ENCODE measurements around the gene AAGAB.

Gene AAGAB

DNA sequence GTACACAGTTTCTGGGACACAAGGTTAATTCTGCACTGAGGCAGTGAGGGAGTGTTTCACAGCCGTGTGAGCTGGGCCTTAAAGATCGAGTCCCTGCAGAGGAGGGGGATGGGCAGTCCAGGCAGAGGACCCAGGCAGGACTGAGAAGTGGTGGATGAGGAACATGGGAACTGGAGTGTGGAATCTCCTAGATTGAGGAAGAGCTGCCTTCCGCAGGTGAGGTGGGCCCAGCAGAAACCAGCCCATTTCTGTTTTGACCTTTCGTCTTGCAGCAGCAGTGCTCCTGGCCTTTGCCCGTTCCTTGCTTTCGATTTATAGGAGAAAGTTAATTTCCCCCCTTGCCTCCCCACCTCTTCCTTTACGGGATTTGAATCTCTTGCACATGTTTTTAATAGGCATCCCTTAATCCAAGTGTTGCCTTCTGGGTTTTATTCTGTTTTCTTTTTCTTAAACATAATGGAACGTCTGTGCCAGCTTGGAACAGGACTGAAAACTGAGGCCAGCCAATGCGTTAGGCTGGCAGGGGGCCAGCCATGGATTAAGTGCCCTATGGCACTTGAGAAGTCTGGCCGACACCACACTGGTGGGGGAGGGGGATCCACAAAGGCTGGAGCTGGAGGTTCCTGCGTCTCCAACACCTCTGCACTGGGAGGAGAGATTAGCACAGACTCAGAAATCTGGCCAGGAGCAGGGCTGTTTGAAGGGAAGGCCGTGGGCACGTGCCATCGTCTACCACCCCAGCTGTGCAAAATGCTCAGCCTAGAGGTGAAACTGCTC, 78.1 kb downstream of the AAGAB start:
- DNase-seq (ENCODE audit: low read depth in 1 of 2, low spot score in 1 of 2) = no peak
- no peaks in the 10 kb centered on the region for H3K27me3 ChIP-seq (ENCODE audit: insufficient read depth, poor library complexity, severe bottlenecking)
- TF ChIP-seq, protein P1, sequence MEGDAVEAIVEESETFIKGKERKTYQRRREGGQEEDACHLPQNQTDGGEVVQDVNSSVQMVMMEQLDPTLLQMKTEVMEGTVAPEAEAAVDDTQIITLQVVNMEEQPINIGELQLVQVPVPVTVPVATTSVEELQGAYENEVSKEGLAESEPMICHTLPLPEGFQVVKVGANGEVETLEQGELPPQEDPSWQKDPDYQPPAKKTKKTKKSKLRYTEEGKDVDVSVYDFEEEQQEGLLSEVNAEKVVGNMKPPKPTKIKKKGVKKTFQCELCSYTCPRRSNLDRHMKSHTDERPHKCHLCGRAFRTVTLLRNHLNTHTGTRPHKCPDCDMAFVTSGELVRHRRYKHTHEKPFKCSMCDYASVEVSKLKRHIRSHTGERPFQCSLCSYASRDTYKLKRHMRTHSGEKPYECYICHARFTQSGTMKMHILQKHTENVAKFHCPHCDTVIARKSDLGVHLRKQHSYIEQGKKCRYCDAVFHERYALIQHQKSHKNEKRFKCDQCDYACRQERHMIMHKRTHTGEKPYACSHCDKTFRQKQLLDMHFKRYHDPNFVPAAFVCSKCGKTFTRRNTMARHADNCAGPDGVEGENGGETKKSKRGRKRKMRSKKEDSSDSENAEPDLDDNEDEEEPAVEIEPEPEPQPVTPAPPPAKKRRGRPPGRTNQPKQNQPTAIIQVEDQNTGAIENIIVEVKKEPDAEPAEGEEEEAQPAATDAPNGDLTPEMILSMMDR (IDR thresholded peaks at IDR 0.05; ENCODE audit: insufficient read depth, low read length) = no peak
- TF ChIP-seq SPI1 (IDR thresholded peaks at IDR 0.05; ENCODE audit: borderline replicate concordance, low read depth) (no peak), GABPA (IDR thresholded peaks at IDR 0.05; ENCODE audit: low read depth) (no peak), POLR2AphosphoS5 (IDR thresholded peaks at IDR 0.05; ENCODE audit: low read depth) (no peak)
- TF ChIP-seq, protein P2, sequence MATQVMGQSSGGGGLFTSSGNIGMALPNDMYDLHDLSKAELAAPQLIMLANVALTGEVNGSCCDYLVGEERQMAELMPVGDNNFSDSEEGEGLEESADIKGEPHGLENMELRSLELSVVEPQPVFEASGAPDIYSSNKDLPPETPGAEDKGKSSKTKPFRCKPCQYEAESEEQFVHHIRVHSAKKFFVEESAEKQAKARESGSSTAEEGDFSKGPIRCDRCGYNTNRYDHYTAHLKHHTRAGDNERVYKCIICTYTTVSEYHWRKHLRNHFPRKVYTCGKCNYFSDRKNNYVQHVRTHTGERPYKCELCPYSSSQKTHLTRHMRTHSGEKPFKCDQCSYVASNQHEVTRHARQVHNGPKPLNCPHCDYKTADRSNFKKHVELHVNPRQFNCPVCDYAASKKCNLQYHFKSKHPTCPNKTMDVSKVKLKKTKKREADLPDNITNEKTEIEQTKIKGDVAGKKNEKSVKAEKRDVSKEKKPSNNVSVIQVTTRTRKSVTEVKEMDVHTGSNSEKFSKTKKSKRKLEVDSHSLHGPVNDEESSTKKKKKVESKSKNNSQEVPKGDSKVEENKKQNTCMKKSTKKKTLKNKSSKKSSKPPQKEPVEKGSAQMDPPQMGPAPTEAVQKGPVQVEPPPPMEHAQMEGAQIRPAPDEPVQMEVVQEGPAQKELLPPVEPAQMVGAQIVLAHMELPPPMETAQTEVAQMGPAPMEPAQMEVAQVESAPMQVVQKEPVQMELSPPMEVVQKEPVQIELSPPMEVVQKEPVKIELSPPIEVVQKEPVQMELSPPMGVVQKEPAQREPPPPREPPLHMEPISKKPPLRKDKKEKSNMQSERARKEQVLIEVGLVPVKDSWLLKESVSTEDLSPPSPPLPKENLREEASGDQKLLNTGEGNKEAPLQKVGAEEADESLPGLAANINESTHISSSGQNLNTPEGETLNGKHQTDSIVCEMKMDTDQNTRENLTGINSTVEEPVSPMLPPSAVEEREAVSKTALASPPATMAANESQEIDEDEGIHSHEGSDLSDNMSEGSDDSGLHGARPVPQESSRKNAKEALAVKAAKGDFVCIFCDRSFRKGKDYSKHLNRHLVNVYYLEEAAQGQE (IDR thresholded peaks at IDR 0.05; ENCODE audit: insufficient replicate concordance, low read depth) = no peak
- H3K4me3 ChIP-seq (replicated peaks; ENCODE audit: insufficient read depth, low read length) = no peak overlapping the region
- peak overlapping the region; percentile 13; the same call in 1 of the 2 replicates for H3K27ac ChIP-seq (replicated peaks)

DNA sequence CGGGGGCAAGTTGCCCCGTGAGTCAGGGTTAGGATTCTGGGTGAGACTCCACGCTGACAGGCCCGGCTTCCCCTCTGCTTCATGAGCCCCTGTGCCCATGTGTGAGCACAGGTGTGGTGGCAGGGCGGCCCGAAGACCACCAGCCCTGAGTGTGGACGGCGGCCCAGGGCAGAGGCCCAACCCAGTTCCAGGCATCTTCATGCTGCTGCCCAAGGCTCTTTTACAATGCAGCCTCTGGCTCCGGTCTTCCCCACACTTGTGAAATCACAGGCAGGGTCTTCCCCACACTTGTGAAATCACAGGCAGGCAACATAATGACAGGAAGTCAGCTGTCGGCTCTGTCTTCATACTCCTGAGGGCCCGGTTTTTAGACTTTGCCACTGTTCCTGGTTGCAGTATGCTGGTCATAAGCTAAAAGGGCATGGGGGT, 78.8 kb downstream of the AAGAB start:
- TF ChIP-seq, protein P1 (IDR thresholded peaks at IDR 0.05; ENCODE audit: insufficient read depth, low read length) = no peak
- TF ChIP-seq SPI1 (IDR thresholded peaks at IDR 0.05; ENCODE audit: borderline replicate concordance, low read depth) (peak; percentile 68; the same call in 1 of the 2 replicates), GABPA (IDR thresholded peaks at IDR 0.05; ENCODE audit: low read depth) (peak; percentile 35), POLR2AphosphoS5 (IDR thresholded peaks at IDR 0.05; ENCODE audit: low read depth) (peak; percentile 90)
- TF ChIP-seq, protein P2 (IDR thresholded peaks at IDR 0.05; ENCODE audit: insufficient replicate concordance, low read depth) = peak; percentile 24
- DNase-seq (ENCODE audit: low read depth in 1 of 2, low spot score in 1 of 2) = peak; percentile 56 to 94
- Histone ChIP-seq H3K27me3 (ENCODE audit: insufficient read depth, poor library complexity, severe bottlenecking) (no peaks in the 10 kb centered on the region), H3K27ac (replicated peaks) (peak overlapping the region; percentile 36), H3K4me3 (replicated peaks; ENCODE audit: insufficient read depth, low read length) (no peak overlapping the region)

DNA sequence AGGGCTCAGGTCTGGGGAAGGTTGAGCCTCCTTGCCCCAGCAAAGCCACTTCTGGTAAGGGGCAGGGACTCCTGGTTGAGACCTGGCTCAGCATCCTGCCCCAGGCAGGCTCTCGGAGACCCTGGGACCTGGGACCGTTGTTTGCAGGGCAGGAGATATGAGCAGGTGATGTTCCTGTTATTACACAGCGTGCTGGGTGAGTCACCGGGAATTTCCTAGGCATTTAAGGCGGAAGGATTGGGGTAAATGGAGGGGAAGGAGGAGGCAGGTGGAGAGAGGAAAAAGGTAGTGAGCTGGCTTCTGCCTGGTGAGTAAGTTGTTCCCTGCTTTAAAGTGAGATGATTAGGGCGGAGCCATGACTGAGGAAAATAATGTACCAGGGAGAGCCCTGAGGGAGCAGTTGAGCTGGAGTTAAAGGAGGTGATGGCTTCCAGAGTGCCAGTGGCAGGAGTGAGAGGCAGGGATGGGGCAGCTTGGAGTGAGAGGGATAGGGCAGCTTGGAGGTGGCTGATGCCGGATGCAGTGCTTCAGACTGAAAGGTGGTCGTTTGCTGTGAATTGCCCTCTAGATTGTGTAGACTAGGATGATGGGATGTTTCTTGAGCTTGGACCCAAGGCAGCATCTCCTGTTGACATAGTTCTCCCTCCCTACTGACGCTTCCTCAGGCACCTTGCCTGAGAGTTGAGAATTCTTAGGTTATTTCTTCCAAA, 79.4 kb downstream of the AAGAB start:
- Histone ChIP-seq H3K27me3 (ENCODE audit: insufficient read depth, poor library complexity, severe bottlenecking) (no peaks in the 10 kb centered on the region), H3K4me3 (replicated peaks; ENCODE audit: insufficient read depth, low read length) (no peak overlapping the region), H3K27ac (replicated peaks) (peak overlapping the region; percentile 36)
- TF ChIP-seq SPI1 (IDR thresholded peaks at IDR 0.05; ENCODE audit: borderline replicate concordance, low read depth) (no peak), POLR2AphosphoS5 (IDR thresholded peaks at IDR 0.05; ENCODE audit: low read depth) (no peak)
- TF ChIP-seq, protein P2 (IDR thresholded peaks at IDR 0.05; ENCODE audit: insufficient replicate concordance, low read depth) = no peak
- TF ChIP-seq, protein P1 (IDR thresholded peaks at IDR 0.05; ENCODE audit: insufficient read depth, low read length) = no peak
- no peak for DNase-seq (ENCODE audit: low read depth in 1 of 2, low spot score in 1 of 2)

All from HL-60 (cell line).